ENCODE results near the gene DNAI1.

The DNAI1 gene

GRCh38 chr9:34558919-34559623, 100.5 kb downstream of the DNAI1 start:
- no peak for DNase-seq (ENCODE audit: low spot score)

- DNase-seq (ENCODE audit: low spot score): peak; percentile 91
Observed at GRCh38 chr9:34559624-34560455, 101.2 kb downstream of the DNAI1 start.

GRCh38 chr9:34560599-34561214, 102.1 kb downstream of the DNAI1 start:
- DNase-seq (ENCODE audit: low spot score): no peak

- DNase-seq (ENCODE audit: low spot score): no peak
Observed at GRCh38 chr9:34562135-34562745, 103.6 kb downstream of the DNAI1 start.

GRCh38 chr9:34563262-34563661, 104.7 kb downstream of the DNAI1 start:
- DNase-seq (ENCODE audit: low spot score): no peak

GRCh38 chr9:34564617-34565016, 106.0 kb downstream of the DNAI1 start:
- no peak for DNase-seq (ENCODE audit: low spot score)

GRCh38 chr9:34565856-34566255, 107.3 kb downstream of the DNAI1 start:
- DNase-seq (ENCODE audit: low spot score): no peak

GRCh38 chr9:34566322-34566721, 107.7 kb downstream of the DNAI1 start:
- DNase-seq (ENCODE audit: low spot score): no peak

- no peak for DNase-seq (ENCODE audit: low spot score)
Observed at GRCh38 chr9:34566972-34567371, 108.4 kb downstream of the DNAI1 start.

GRCh38 chr9:34568133-34568532, 109.5 kb downstream of the DNAI1 start:
- DNase-seq (ENCODE audit: low spot score): no peak

- DNase-seq (ENCODE audit: low spot score): no peak
Observed at GRCh38 chr9:34568774-34569173, 110.2 kb downstream of the DNAI1 start.

- DNase-seq (ENCODE audit: low spot score): no peak
Observed at GRCh38 chr9:34570376-34570775, 111.8 kb downstream of the DNAI1 start.

Data from AG08395 (cell line).